HEK293 (cell line): ENCODE data around the gene TRPV5.

Source experiments
- CTCF ChIA-PET: fragments of 350-600 bp; formaldehyde crosslinking; extraction: SDS; loops from one replicate; lab custom pipeline; 2021; ENCODE audit warnings: antibody characterized with exemption; lab: Yijun Ruan, JAX
- POLR2A ChIA-PET: fragments of 300-600 bp; formaldehyde crosslinking; extraction: SDS; loops from one replicate; lab custom pipeline; 2020; ENCODE audit warnings: antibody characterized with exemption, inconsistent platforms; lab: Yijun Ruan, JAX
- H3K27ac ChIP-seq: fragments of 200-500 bp; sonication (Bioruptor generic); 2 replicates; pipeline ENCODE4 v1.5.1; 2014; ENCODE audit warnings: low read depth, low read length, control low read depth, inconsistent platforms; ENCODE audit errors: extremely low read depth
- H3K36me3 ChIP-seq, 2 experiments: fragments of 200-500 bp in 1 of 2; sonication (Bioruptor generic) in 1 of 2; 1 replicate in 1 of 2; 2 replicates in 1 of 2; pipeline ENCODE4 v1.5.1; 2014 to 2017; ENCODE audit warnings: inconsistent platforms in 2 of 2, low read length in 2 of 2; ENCODE audit not compliant: control insufficient read depth in 2 of 2, insufficient read depth in 1 of 2
- H3K4me1 ChIP-seq: fragments of 200-500 bp; sonication (Bioruptor generic); 2 replicates; pipeline ENCODE4 v1.5.1; 2014; ENCODE audit warnings: mild to moderate bottlenecking, low read length, inconsistent platforms; ENCODE audit not compliant: control insufficient read depth, insufficient read depth
- H3K4me3 ChIP-seq: 2 replicates; pipeline ENCODE4 v1.5.1; 2011; ENCODE audit warnings: low read depth, mild to moderate bottlenecking, control low read depth, low read length, moderate library complexity
- H3K9me3 ChIP-seq: fragments of 200-500 bp; sonication (Bioruptor generic); 2 replicates; pipeline ENCODE4 v1.5.1; 2014; ENCODE audit warnings: low read depth, low read length, inconsistent platforms; ENCODE audit not compliant: control insufficient read depth, insufficient read depth
- BCL11B ChIP-seq: fragments of 450-650 bp; formaldehyde crosslinking; IDR thresholded peaks from 2 replicates; pipeline ENCODE4 v1.5.1; 2016; ENCODE audit warnings: low read depth, missing biosample characterization, missing genetic modification characterization
- GLIS1 ChIP-seq: fragments of 450-650 bp; formaldehyde crosslinking; IDR thresholded peaks from 2 replicates; pipeline ENCODE4 v1.5.1; 2016; ENCODE audit warnings: missing biosample characterization, missing genetic modification characterization
- HIC1 ChIP-seq: fragments of 450-650 bp; formaldehyde crosslinking; IDR thresholded peaks from 2 replicates; pipeline ENCODE4 v1.5.1; 2016; ENCODE audit warnings: missing biosample characterization, missing genetic modification characterization
- KLF9 ChIP-seq: fragments of 450-650 bp; formaldehyde crosslinking; IDR thresholded peaks from 2 replicates; pipeline ENCODE4 v1.5.1; 2016; ENCODE audit warnings: missing biosample characterization, missing genetic modification characterization, low read depth
- OSR2 ChIP-seq: fragments of 450-650 bp; formaldehyde crosslinking; IDR thresholded peaks from 2 replicates; pipeline ENCODE4 v1.5.1; 2016; ENCODE audit warnings: missing biosample characterization, missing genetic modification characterization
- TRIM28 ChIP-seq: IDR thresholded peaks from 2 replicates; pipeline ENCODE4 v1.6.1; 2011; ENCODE audit warnings: low read length, control low read depth, borderline replicate concordance
- ZNF223 ChIP-seq: fragments of 450-650 bp; formaldehyde crosslinking; IDR thresholded peaks from 2 replicates; pipeline ENCODE4 v1.5.1; 2016; ENCODE audit warnings: missing biosample characterization, missing genetic modification characterization
- ZNF449 ChIP-seq: fragments of 450-650 bp; formaldehyde crosslinking; IDR thresholded peaks from 2 replicates; pipeline ENCODE4 v1.5.1; 2017; ENCODE audit warnings: missing biosample characterization, mild to moderate bottlenecking, missing genetic modification characterization, moderate library complexity
- ZNF501 ChIP-seq: fragments of 450-650 bp; formaldehyde crosslinking; IDR thresholded peaks from 2 replicates; pipeline ENCODE4 v1.5.1; 2016; ENCODE audit warnings: missing biosample characterization, missing genetic modification characterization
- ZNF626 ChIP-seq: fragments of 450-650 bp; sonication (Bioruptor Pico); formaldehyde crosslinking; IDR thresholded peaks from 2 replicates; pipeline ENCODE4 v1.5.1; 2018; ENCODE audit warnings: missing biosample characterization, missing genetic modification characterization, inconsistent platforms
- ZNF830 ChIP-seq: fragments of 450-650 bp; IDR thresholded peaks from 2 replicates; pipeline ENCODE4 v1.5.0; 2018; ENCODE audit warnings: missing biosample characterization, missing genetic modification characterization, low read depth, mild to moderate bottlenecking, moderate library complexity
- TF ChIP-seq, protein P1 (sequence below): fragments of 450-650 bp; formaldehyde crosslinking; IDR thresholded peaks from 2 replicates; pipeline ENCODE4 v1.5.1; 2017; ENCODE audit warnings: missing biosample characterization, missing genetic modification characterization
- TF ChIP-seq, protein P2 (sequence below): fragments of 450-650 bp; formaldehyde crosslinking; IDR thresholded peaks from 2 replicates; pipeline ENCODE4 v1.5.0; 2017; ENCODE audit warnings: missing biosample characterization, missing genetic modification characterization, borderline replicate concordance
- TF ChIP-seq, protein P3 (sequence below): fragments of 450-650 bp; formaldehyde crosslinking; IDR thresholded peaks from 2 replicates; pipeline ENCODE4 v1.5.1; 2016; ENCODE audit warnings: missing biosample characterization, missing genetic modification characterization

TRPV5 gene

GRCh38 chr7:142974626-142975025 lies 41.1 kb upstream of the TRPV5 start:
- CTCF ChIA-PET = interaction anchor here (0.7 to 1.3 kb wide), 2 partner anchors 43 to 56 kb away, joined by 3 to 4 read pairs; no protein-coding TSS in a partner anchor
- Histone ChIP-seq H3K27ac (no peak overlapping the region), H3K4me3 (no peak overlapping the region)
- POLR2A ChIA-PET = no interaction called here
- TF ChIP-seq ZNF626 (tag by site-specific recombination) (no peak), BCL11B (no peak), KLF9 (tag by site-specific recombination) (no peak), ZNF223 (tag by site-specific recombination) (no peak), TRIM28 (no peak), ZNF501 (no peak)
- TF ChIP-seq, protein P1, sequence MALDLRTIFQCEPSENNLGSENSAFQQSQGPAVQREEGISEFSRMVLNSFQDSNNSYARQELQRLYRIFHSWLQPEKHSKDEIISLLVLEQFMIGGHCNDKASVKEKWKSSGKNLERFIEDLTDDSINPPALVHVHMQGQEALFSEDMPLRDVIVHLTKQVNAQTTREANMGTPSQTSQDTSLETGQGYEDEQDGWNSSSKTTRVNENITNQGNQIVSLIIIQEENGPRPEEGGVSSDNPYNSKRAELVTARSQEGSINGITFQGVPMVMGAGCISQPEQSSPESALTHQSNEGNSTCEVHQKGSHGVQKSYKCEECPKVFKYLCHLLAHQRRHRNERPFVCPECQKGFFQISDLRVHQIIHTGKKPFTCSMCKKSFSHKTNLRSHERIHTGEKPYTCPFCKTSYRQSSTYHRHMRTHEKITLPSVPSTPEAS (tag by site-specific recombination) = no peak
- TF ChIP-seq, all 188 proteins: peak for 0
- no peaks in the 10 kb centered on the region for H3K9me3 ChIP-seq
- no peaks in the 10 kb centered on the region for H3K36me3 ChIP-seq
- H3K4me1 ChIP-seq = no peaks in the 10 kb centered on the region

- ChIA-PET CTCF (interaction anchor here (0.6 to 1.4 kb wide), 2 partner anchors 34 to 645 kb away, joined by 3 to 6 read pairs; no protein-coding TSS in a partner anchor), POLR2A (no interaction called here)
- H3K27ac ChIP-seq = no peak overlapping the region
Observed at GRCh38 chr7:142969183-142969582, 35.6 kb upstream of the TRPV5 start.

More at GRCh38 chr7:142969183-142969582, 35.6 kb upstream of the TRPV5 start:
- TF ChIP-seq OSR2 (tag by site-specific recombination) = no peak
- TF ChIP-seq ZNF449 = no peak
- TF ChIP-seq, protein P2, sequence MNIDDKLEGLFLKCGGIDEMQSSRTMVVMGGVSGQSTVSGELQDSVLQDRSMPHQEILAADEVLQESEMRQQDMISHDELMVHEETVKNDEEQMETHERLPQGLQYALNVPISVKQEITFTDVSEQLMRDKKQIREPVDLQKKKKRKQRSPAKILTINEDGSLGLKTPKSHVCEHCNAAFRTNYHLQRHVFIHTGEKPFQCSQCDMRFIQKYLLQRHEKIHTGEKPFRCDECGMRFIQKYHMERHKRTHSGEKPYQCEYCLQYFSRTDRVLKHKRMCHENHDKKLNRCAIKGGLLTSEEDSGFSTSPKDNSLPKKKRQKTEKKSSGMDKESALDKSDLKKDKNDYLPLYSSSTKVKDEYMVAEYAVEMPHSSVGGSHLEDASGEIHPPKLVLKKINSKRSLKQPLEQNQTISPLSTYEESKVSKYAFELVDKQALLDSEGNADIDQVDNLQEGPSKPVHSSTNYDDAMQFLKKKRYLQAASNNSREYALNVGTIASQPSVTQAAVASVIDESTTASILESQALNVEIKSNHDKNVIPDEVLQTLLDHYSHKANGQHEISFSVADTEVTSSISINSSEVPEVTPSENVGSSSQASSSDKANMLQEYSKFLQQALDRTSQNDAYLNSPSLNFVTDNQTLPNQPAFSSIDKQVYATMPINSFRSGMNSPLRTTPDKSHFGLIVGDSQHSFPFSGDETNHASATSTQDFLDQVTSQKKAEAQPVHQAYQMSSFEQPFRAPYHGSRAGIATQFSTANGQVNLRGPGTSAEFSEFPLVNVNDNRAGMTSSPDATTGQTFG (tag by site-specific recombination) = no peak
- TF ChIP-seq ZNF830 (tag by site-specific recombination) = no peak
- no peak for TF ChIP-seq GLIS1
- TF ChIP-seq HIC1 (tag by site-specific recombination) = no peak
- TF ChIP-seq, protein P3, sequence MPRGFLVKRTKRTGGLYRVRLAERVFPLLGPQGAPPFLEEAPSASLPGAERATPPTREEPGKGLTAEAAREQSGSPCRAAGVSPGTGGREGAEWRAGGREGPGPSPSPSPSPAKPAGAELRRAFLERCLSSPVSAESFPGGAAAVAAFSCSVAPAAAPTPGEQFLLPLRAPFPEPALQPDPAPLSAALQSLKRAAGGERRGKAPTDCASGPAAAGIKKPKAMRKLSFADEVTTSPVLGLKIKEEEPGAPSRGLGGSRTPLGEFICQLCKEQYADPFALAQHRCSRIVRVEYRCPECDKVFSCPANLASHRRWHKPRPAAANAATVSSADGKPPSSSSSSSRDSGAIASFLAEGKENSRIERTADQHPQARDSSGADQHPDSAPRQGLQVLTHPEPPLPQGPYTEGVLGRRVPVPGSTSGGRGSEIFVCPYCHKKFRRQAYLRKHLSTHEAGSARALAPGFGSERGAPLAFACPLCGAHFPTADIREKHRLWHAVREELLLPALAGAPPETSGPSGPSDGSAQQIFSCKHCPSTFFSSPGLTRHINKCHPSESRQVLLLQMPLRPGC (tag by site-specific recombination) = no peak
- H3K9me3 ChIP-seq = no peaks in the 10 kb centered on the region
- H3K4me3 ChIP-seq = no peak overlapping the region
- no peaks in the 10 kb centered on the region for H3K36me3 ChIP-seq
- no peaks in the 10 kb centered on the region for H3K4me1 ChIP-seq
